Thyroid gland (tissue), 4 donors: Measurements from ENCODE around the gene ABAT.

Source experiments
- POLR2A ChIP-seq, 2 donors: fragments of 450-650 bp; IDR thresholded peaks; one replicate each; pipeline ENCODE4 v1.6.1; 2017; ENCODE audit warnings: antibody characterized with exemption in 2 of 2, mild to moderate bottlenecking in 2 of 2, moderate library complexity in 1 of 2
- TF ChIP-seq, protein P1 (sequence below), 6 experiments: fragments of 200-600 bp in 3 of 6; fragments of 450-650 bp in 3 of 6; sonication (generic) in 3 of 6; IDR thresholded peaks; one replicate each; pipeline ENCODE4 v1.5.1; 2016 to 2019; ENCODE audit warnings: antibody characterized with exemption in 6 of 6, mild to moderate bottlenecking in 2 of 6, inconsistent platforms in 1 of 6, moderate library complexity in 1 of 6

DNA sequence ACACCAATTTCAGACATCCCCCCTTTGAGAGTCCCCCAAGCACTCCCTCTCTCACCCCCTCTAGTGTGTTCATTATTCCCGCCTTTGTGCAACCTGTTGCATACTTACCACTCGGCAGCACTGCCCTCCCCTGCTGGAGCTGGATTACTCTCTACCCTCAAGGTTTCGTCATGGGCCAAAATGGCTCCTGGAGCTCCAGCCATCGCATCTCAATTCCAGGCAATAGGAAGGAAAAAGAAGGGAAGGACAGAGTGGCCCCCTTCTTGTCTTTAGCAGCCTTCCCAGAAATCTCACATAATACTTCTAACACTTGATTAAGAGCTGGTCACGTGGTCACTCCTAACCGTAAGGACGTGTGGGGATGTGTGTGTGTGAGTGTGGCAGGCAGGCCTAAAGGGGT is 102.8 kb downstream of the ABAT start:
- TF ChIP-seq, protein P1, sequence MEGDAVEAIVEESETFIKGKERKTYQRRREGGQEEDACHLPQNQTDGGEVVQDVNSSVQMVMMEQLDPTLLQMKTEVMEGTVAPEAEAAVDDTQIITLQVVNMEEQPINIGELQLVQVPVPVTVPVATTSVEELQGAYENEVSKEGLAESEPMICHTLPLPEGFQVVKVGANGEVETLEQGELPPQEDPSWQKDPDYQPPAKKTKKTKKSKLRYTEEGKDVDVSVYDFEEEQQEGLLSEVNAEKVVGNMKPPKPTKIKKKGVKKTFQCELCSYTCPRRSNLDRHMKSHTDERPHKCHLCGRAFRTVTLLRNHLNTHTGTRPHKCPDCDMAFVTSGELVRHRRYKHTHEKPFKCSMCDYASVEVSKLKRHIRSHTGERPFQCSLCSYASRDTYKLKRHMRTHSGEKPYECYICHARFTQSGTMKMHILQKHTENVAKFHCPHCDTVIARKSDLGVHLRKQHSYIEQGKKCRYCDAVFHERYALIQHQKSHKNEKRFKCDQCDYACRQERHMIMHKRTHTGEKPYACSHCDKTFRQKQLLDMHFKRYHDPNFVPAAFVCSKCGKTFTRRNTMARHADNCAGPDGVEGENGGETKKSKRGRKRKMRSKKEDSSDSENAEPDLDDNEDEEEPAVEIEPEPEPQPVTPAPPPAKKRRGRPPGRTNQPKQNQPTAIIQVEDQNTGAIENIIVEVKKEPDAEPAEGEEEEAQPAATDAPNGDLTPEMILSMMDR (IDR thresholded peaks at IDR 0.05) = no peak
- TF ChIP-seq POLR2A (IDR thresholded peaks at IDR 0.05) = no peak
